ENCODE measurements around the gene AGBL4. TPM values are rescaled to one million over a fixed set of nuclear protein-coding genes. Genes with fewer than 3 reads are reported as not detected.

AGBL4 gene
- total and polyA plus RNA-seq, 2 experiments from 2014 or later = not detected

DNA sequence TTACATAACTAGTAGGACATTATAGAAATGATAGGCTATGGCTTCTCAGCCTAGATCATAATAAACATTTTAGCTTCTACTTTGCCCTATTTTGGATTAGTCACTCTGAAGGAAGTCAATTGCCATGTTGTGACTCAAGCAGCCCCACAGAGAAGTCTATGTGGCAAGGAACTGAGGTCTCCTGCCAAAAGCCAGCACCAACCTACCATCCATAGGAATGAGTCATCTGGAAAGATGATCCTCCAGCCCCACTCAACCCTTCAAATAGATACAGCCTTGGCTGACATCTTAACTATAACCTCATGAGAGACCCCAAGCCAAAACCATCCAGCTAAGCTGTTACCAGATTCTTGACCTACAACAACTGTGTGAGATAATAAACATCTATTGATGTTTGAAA, 1170.7 kb downstream of the AGBL4 start:
- no peaks in the 10 kb centered on the region for H4K20me1 ChIP-seq (ENCODE audit: insufficient read depth)
- H3K4me2 ChIP-seq (ENCODE audit: unreplicated experiment) = peak overlapping the region; percentile 5
- H3K27ac ChIP-seq = peak overlapping the region; percentile 46
- H3K4me1 ChIP-seq (ENCODE audit: insufficient read depth) = peaks cover 22% of the 10 kb centered on the region
- in situ Hi-C loops (cut with MboI) = no loop called here
- no peaks in the 10 kb centered on the region for H3K9me3 ChIP-seq (ENCODE audit: low read depth)
- H3K27me3 ChIP-seq (replicated peaks; ENCODE audit: insufficient read depth) = no peaks in the 10 kb centered on the region
- no peak overlapping the region for H3K9ac ChIP-seq
- H3F3A ChIP-seq (ENCODE audit: insufficient read depth) = peaks cover 27% of the 10 kb centered on the region
- H3K36me3 ChIP-seq (ENCODE audit: low read depth) = no peaks in the 10 kb centered on the region
- peak overlapping the region; percentile 3; the same call in 1 of the 2 replicates for H3K4me3 ChIP-seq
- no peaks in the 10 kb centered on the region for H3K79me2 ChIP-seq (ENCODE audit: insufficient read depth)
- no peak overlapping the region for H2AFZ ChIP-seq
- TF ChIP-seq EZH2 (IDR thresholded peaks at IDR 0.05; ENCODE audit: insufficient read depth, poor library complexity, severe bottlenecking) (no peak), EZH2phosphoT487 (IDR thresholded peaks at IDR 0.05; ENCODE audit: insufficient read depth, low read depth) (no peak)
- H3K9me2 ChIP-seq (ENCODE audit: insufficient read depth) = no peaks in the 10 kb centered on the region
- peak; percentile 96 for DNase-seq

DNA sequence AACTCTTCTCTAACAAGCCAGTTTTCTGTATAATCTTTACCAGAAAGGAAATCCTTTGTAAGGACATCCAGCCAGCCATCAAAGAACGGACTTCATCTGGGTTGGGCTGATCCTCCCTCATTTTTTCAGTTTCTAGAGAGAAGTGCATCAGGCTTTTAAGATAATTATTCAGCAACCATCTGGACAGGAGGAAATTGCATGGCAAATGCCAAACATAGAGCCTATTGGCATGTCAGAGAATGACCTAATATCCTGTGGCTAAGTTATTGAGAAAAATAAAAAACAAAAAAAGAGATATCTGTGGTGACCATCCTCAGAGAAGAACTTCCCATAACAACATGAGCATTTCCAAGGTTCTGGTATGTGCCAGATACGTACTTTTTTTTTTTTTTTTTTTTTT, 1172.1 kb downstream of the AGBL4 start:
- in situ Hi-C loops (cut with MboI) = no loop called here
- peak; percentile 71 for DNase-seq
- no peaks in the 10 kb centered on the region for H4K20me1 ChIP-seq (ENCODE audit: insufficient read depth)
- H3K9me2 ChIP-seq (ENCODE audit: insufficient read depth) = no peaks in the 10 kb centered on the region
- H3K27me3 ChIP-seq (replicated peaks; ENCODE audit: insufficient read depth) = no peaks in the 10 kb centered on the region
- TF ChIP-seq EZH2 (IDR thresholded peaks at IDR 0.05; ENCODE audit: insufficient read depth, poor library complexity, severe bottlenecking) (no peak), EZH2phosphoT487 (IDR thresholded peaks at IDR 0.05; ENCODE audit: insufficient read depth, low read depth) (no peak)
- peaks cover 24% of the 10 kb centered on the region for H3F3A ChIP-seq (ENCODE audit: insufficient read depth)
- H3K79me2 ChIP-seq (ENCODE audit: insufficient read depth) = no peaks in the 10 kb centered on the region
- no peak overlapping the region for H3K4me3 ChIP-seq
- H3K4me1 ChIP-seq (ENCODE audit: insufficient read depth) = peaks cover 22% of the 10 kb centered on the region
- H2AFZ ChIP-seq = no peak overlapping the region
- no peaks in the 10 kb centered on the region for H3K36me3 ChIP-seq (ENCODE audit: low read depth)
- H3K9ac ChIP-seq = no peak overlapping the region
- H3K9me3 ChIP-seq (ENCODE audit: low read depth) = no peaks in the 10 kb centered on the region
- WGBS, 2 experiments (ENCODE audit: low coverage in 1 of 2, low lambda C conversion rate in 2 of 2, missing lambda C conversion rate in 2 of 2) = 12 to 13% methylated on average over 2 of the region's 2 CpGs
- H3K27ac ChIP-seq = peak overlapping the region; percentile 46
- peak overlapping the region; percentile 5 for H3K4me2 ChIP-seq (ENCODE audit: unreplicated experiment)

DNA sequence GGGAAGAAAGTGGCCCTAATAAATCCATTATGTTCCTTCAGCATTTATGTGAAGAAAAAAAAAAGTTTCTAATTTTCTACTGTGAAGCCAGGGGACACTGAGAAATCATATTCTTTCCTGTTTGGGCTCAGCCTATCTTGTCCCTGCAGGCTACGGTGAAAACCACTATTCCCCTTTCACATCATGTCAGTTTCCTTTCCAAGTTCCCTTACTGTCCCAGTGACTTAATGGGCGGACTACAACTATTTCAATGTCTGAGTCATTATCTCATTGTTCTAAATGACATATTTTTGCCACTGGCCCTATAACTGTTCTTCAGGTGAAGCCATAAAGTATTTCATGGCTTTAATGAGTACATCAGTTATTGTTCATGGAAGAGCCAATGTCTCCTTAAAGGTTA, 1175.7 kb downstream of the AGBL4 start:
- H3K27ac ChIP-seq = no peak overlapping the region
- no peak overlapping the region for H2AFZ ChIP-seq
- H3K79me2 ChIP-seq (ENCODE audit: insufficient read depth) = no peaks in the 10 kb centered on the region
- no peaks in the 10 kb centered on the region for H3K27me3 ChIP-seq (replicated peaks; ENCODE audit: insufficient read depth)
- TF ChIP-seq EZH2phosphoT487 (IDR thresholded peaks at IDR 0.05; ENCODE audit: insufficient read depth, low read depth) (no peak), EZH2 (IDR thresholded peaks at IDR 0.05; ENCODE audit: insufficient read depth, poor library complexity, severe bottlenecking) (no peak)
- H3K9ac ChIP-seq = no peak overlapping the region
- no peaks in the 10 kb centered on the region for H3K9me2 ChIP-seq (ENCODE audit: insufficient read depth)
- H3K4me3 ChIP-seq = no peak overlapping the region
- no peaks in the 10 kb centered on the region for H3K9me3 ChIP-seq (ENCODE audit: low read depth)
- H3K36me3 ChIP-seq (ENCODE audit: low read depth) = no peaks in the 10 kb centered on the region
- WGBS, 2 experiments (ENCODE audit: low coverage in 1 of 2, low lambda C conversion rate in 2 of 2, missing lambda C conversion rate in 2 of 2) = 98 to 99% methylated on average over 2 of the region's 2 CpGs
- no peak for DNase-seq
- H3K4me1 ChIP-seq (ENCODE audit: insufficient read depth) = peaks cover 18% of the 10 kb centered on the region
- H3F3A ChIP-seq (ENCODE audit: insufficient read depth) = peaks cover 15% of the 10 kb centered on the region
- H3K4me2 ChIP-seq (ENCODE audit: unreplicated experiment) = no peak overlapping the region
- in situ Hi-C loops (cut with MboI) = no loop called here
- H4K20me1 ChIP-seq (ENCODE audit: insufficient read depth) = no peaks in the 10 kb centered on the region

DNA sequence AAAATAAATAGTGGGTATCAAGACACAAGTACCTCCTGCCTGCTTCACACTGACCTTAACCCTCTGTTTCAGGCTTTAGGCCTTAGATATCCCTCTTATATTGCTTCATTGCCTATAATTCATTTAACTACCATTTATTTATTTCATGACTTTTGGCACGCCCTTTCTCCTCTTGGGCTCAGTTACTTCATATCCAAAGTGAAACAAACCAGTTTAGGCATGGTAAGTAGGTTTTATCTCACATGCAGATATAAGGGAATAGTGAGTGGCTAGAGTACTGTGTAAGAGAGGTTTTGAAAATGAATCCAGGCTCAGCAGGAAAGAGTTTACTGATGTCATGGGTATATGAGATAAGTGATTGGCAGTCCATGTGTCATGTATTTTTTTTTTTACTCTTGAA, 1177.3 kb downstream of the AGBL4 start:
- H3F3A ChIP-seq (ENCODE audit: insufficient read depth) = peaks cover 1% of the 10 kb centered on the region; the same call in 1 of the 2 replicates
- H3K9ac ChIP-seq = no peak overlapping the region
- no peaks in the 10 kb centered on the region for H4K20me1 ChIP-seq (ENCODE audit: insufficient read depth)
- no peaks in the 10 kb centered on the region for H3K9me3 ChIP-seq (ENCODE audit: low read depth)
- no peaks in the 10 kb centered on the region for H3K36me3 ChIP-seq (ENCODE audit: low read depth)
- no peak overlapping the region for H3K27ac ChIP-seq
- no peak for TF ChIP-seq EZH2phosphoT487 (IDR thresholded peaks at IDR 0.05; ENCODE audit: insufficient read depth, low read depth)
- TF ChIP-seq EZH2 (IDR thresholded peaks at IDR 0.05; ENCODE audit: insufficient read depth, poor library complexity, severe bottlenecking) = no peak
- in situ Hi-C loops (cut with MboI) = no loop called here
- H3K27me3 ChIP-seq (replicated peaks; ENCODE audit: insufficient read depth) = no peaks in the 10 kb centered on the region
- no peak overlapping the region for H3K4me2 ChIP-seq (ENCODE audit: unreplicated experiment)
- H3K4me3 ChIP-seq = no peak overlapping the region
- WGBS, 2 experiments (ENCODE audit: low coverage in 1 of 2, low lambda C conversion rate in 2 of 2, missing lambda C conversion rate in 2 of 2) = 85 to 93% methylated on average over 1 of the region's 1 CpG
- H3K9me2 ChIP-seq (ENCODE audit: insufficient read depth) = no peaks in the 10 kb centered on the region
- DNase-seq = no peak
- H2AFZ ChIP-seq = no peak overlapping the region
- H3K79me2 ChIP-seq (ENCODE audit: insufficient read depth) = no peaks in the 10 kb centered on the region
- peaks cover 4% of the 10 kb centered on the region; the same call in 1 of the 2 replicates for H3K4me1 ChIP-seq (ENCODE audit: insufficient read depth)

DNA sequence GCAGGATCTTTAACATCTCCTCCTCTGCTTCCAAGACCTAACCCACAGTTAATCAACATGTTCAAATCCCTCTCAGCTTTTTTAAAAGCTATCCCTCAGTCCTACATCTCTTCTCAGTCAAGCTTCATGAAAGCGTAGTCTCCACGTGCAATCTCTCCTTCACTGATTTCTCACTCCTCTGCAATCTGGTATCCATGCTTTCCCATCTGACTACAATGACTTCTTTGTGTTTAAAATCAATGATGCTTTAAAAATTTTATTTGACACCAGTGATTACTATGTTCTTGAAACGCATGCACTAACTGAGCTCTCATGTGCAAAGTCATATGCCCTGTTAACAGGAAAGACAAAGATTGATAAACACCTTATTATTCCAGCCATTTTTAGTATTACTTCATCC, 1179.6 kb downstream of the AGBL4 start:
- no peak overlapping the region for H3K9ac ChIP-seq
- H3K4me2 ChIP-seq (ENCODE audit: unreplicated experiment) = no peak overlapping the region
- no peaks in the 10 kb centered on the region for H3K9me2 ChIP-seq (ENCODE audit: insufficient read depth)
- H3K27me3 ChIP-seq (replicated peaks; ENCODE audit: insufficient read depth) = no peaks in the 10 kb centered on the region
- no peak overlapping the region for H2AFZ ChIP-seq
- no peaks in the 10 kb centered on the region for H3K79me2 ChIP-seq (ENCODE audit: insufficient read depth)
- H3K4me1 ChIP-seq (ENCODE audit: insufficient read depth) = no peaks in the 10 kb centered on the region
- H3K4me3 ChIP-seq = no peak overlapping the region
- H3K36me3 ChIP-seq (ENCODE audit: low read depth) = no peaks in the 10 kb centered on the region
- no peak for DNase-seq
- no peaks in the 10 kb centered on the region for H3K9me3 ChIP-seq (ENCODE audit: low read depth)
- no peaks in the 10 kb centered on the region for H4K20me1 ChIP-seq (ENCODE audit: insufficient read depth)
- no peak overlapping the region for H3K27ac ChIP-seq
- H3F3A ChIP-seq (ENCODE audit: insufficient read depth) = no peaks in the 10 kb centered on the region
- in situ Hi-C loops (cut with MboI) = no loop called here
- WGBS, 2 experiments (ENCODE audit: low coverage in 1 of 2, low lambda C conversion rate in 2 of 2, missing lambda C conversion rate in 2 of 2) = 70 to 74% methylated on average over 3 of the region's 3 CpGs
- TF ChIP-seq EZH2 (IDR thresholded peaks at IDR 0.05; ENCODE audit: insufficient read depth, poor library complexity, severe bottlenecking) = no peak
- TF ChIP-seq EZH2phosphoT487 (IDR thresholded peaks at IDR 0.05; ENCODE audit: insufficient read depth, low read depth) = no peak

All from GM23248 (cell line).